HepG2 (cell line): ENCODE measurements around the gene LGI4. TPM values are rescaled to one million over a fixed set of nuclear protein-coding genes. Genes with fewer than 3 reads are reported as not detected.

Source experiments
- ATAC-seq: fragments of 200-7000 bp; cut with Tn5 transposase; 3 replicates; pipeline ENCODE4 v1.9.1; 2020; ENCODE audit warnings: mild to moderate bottlenecking, moderate library complexity
- BruUV-seq: library from RNA; stranded (reverse); fragments of 400-500 nt; replicated peaks from 2 replicates; lab custom pipeline; 2021; lab: Mats Ljungman, UMichigan
- CTCF ChIA-PET: fragments of 300-600 bp; formaldehyde crosslinking; extraction: SDS; loops from one replicate; lab custom pipeline; 2021; ENCODE audit warnings: low total read pairs, inconsistent platforms, low intra/inter-chr PET ratio; lab: Yijun Ruan, JAX
- POLR2A ChIA-PET: fragments of 350-600 bp; sonication (Branson Sonifier 250); formaldehyde crosslinking; loops from one replicate; lab custom pipeline; 2020; ENCODE audit warnings: antibody characterized with exemption, inconsistent platforms; lab: Yijun Ruan, JAX
- DNase-seq: peaks from one replicate; pipeline ENCODE4 v3.0.0-alpha.2; 2015; ENCODE audit warnings: low spot score
- FAIRE-seq: peaks from 3 replicates; lab custom pipeline; 2011; peaks lifted over from hg19 to GRCh38; lab: Jason Lieb, UNC
- H2AFZ ChIP-seq: one replicate; pipeline ENCODE4 v1.6.1; 2011; ENCODE audit warnings: low read length, inconsistent platforms
- H3K27ac ChIP-seq: fragments of 300-600 bp; 3 replicates; pipeline ENCODE4 v1.8.0; 2011; ENCODE audit warnings: mixed run types, mild to moderate bottlenecking, mixed read lengths, low read length, inconsistent platforms; ENCODE audit not compliant: insufficient read depth; ENCODE audit errors: extremely low read length
- H3K27me3 ChIP-seq, 2 experiments: fragments of 200-600 bp in 1 of 2; 2 replicates in 1 of 2; 3 replicates in 1 of 2; pipeline versions ENCODE4 v1.6.0 to v1.8.0; 2011; ENCODE audit warnings: low read length in 2 of 2, mild to moderate bottlenecking in 2 of 2, moderate library complexity in 2 of 2, inconsistent platforms in 1 of 2; ENCODE audit not compliant: insufficient read depth in 2 of 2, control insufficient read depth in 1 of 2
- H3K36me3 ChIP-seq, 2 experiments: fragments of 200-600 bp in 1 of 2; replicated peaks in 1 of 2; 2 replicates in 1 of 2; 3 replicates in 1 of 2; pipeline versions ENCODE4 v1.5.1 to v1.8.0; 2011; ENCODE audit warnings: low read length in 2 of 2, inconsistent platforms in 1 of 2; ENCODE audit not compliant: insufficient read depth in 2 of 2, control insufficient read depth in 1 of 2
- H3K4me1 ChIP-seq: 2 replicates; pipeline ENCODE4 v1.5.1; 2012; ENCODE audit warnings: low read length, inconsistent platforms; ENCODE audit not compliant: insufficient read depth
- H3K4me2 ChIP-seq: 2 replicates; pipeline ENCODE4 v1.6.0; 2011; ENCODE audit warnings: low read depth, low read length, inconsistent platforms
- H3K4me3 ChIP-seq, 3 experiments: fragments of 200-600 bp in 1 of 3; sonication (generic), shearing (Covaris generic) in 1 of 3; replicated peaks in 1 of 3; 2 replicates each; pipeline ENCODE4 v1.5.1; 2011 to 2016; ENCODE audit warnings: low read length in 3 of 3, inconsistent platforms in 2 of 3, low read depth in 2 of 3, mild to moderate bottlenecking in 2 of 3, control low read depth in 1 of 3, mixed read lengths in 1 of 3; ENCODE audit not compliant: insufficient read depth in 1 of 3
- H3K79me2 ChIP-seq: one replicate; pipeline ENCODE4 v1.6.1; 2011; ENCODE audit warnings: low read length, inconsistent platforms; ENCODE audit not compliant: insufficient read depth
- H3K9ac ChIP-seq: 2 replicates; pipeline ENCODE4 v1.6.0; 2011; ENCODE audit warnings: mild to moderate bottlenecking, low read depth, low read length, inconsistent platforms; ENCODE audit not compliant: insufficient read depth
- H3K9me3 ChIP-seq: 2 replicates; pipeline ENCODE4 v1.5.1; 2012; ENCODE audit warnings: mild to moderate bottlenecking, low read length
- H4K20me1 ChIP-seq: 2 replicates; pipeline ENCODE4 v1.6.0; 2011; ENCODE audit warnings: inconsistent platforms, mild to moderate bottlenecking, low read length, moderate library complexity; ENCODE audit not compliant: insufficient read depth
- HNRNPL ChIP-seq: fragments of 200-400 bp; formaldehyde crosslinking; IDR thresholded peaks from 2 replicates; pipeline ENCODE4 v1.6.1; 2017; ENCODE audit warnings: mild to moderate bottlenecking, low read depth, low read length
- PCBP1 ChIP-seq: fragments of 200-400 bp; formaldehyde crosslinking; IDR thresholded peaks from 2 replicates; pipeline ENCODE4 v1.6.1; 2017; ENCODE audit warnings: mild to moderate bottlenecking, low read depth, low read length, borderline replicate concordance
- PITX1 ChIP-seq: sonication (generic); formaldehyde crosslinking; IDR thresholded peaks from 2 replicates; pipeline ENCODE4 v1.5.1; 2020; ENCODE audit warnings: mild to moderate bottlenecking, missing genetic modification reagents
- ZBTB7B ChIP-seq: sonication (generic); formaldehyde crosslinking; IDR thresholded peaks from 2 replicates; pipeline ENCODE4 v1.4.0; 2020; ENCODE audit warnings: missing genetic modification reagents
- ZNF225 ChIP-seq: sonication (generic); formaldehyde crosslinking; IDR thresholded peaks from 2 replicates; pipeline ENCODE4 v1.4.0; 2020; ENCODE audit warnings: mild to moderate bottlenecking, missing genetic modification reagents
- ZNF275 ChIP-seq: sonication (generic); formaldehyde crosslinking; IDR thresholded peaks from 2 replicates; pipeline ENCODE4 v1.8.0; 2022; ENCODE audit warnings: missing genetic modification reagents, mild to moderate bottlenecking, inconsistent platforms, borderline replicate concordance
- ZNF276 ChIP-seq: sonication (generic); formaldehyde crosslinking; IDR thresholded peaks from 2 replicates; pipeline ENCODE4 v1.4.0; 2020; ENCODE audit warnings: mild to moderate bottlenecking, low read depth, missing genetic modification reagents
- WGBS: methylation state at CpG from one replicate; pipeline ENCODE4 v1.1.6; 2017; ENCODE audit warnings: low lambda C conversion rate; 5-methylcytosine and 5-hydroxymethylcytosine counted together
- in situ Hi-C: cut with HindIII; loops from 2 replicates; pipeline ENCODE4 v1.10.0; 2017; ENCODE audit warnings: low pct_unique_long_range_greater_than_20kb; ENCODE audit not compliant: extremely low pct_ligation_motif_present
- intact Hi-C: fragments of 100-400 bp; cut with micrococcal nuclease; formaldehyde crosslinking; loops from one replicate; pipeline ENCODE4 v1.10.0; 2022; ENCODE audit not compliant: unreplicated experiment
- polyA plus RNA-seq, 8 experiments: library from polyadenylated mRNA; depleted of rRNA in 3 of 8; stranded (reverse) in 7 of 8; unstranded in 1 of 8; fragments of >200 nt; fragmentation: Illumina TruSeq in 4 of 8; extraction: Trizol in 4 of 8; gene quantifications; 2 replicates each; pipeline versions ENCODE4 v1.2.1 to v1.2.3, GENCODE V29; 2011 to 2016; ENCODE audit warnings: low read depth in 4 of 8, missing spikeins in 1 of 8, mixed read lengths in 1 of 8; ENCODE audit not compliant: insufficient read depth in 1 of 8
- total RNA-seq, 5 experiments: library from RNA; depleted of rRNA; stranded (reverse); fragments of >200 nt; fragmentation: Illumina TruSeq; extraction: Trizol; gene quantifications; 2 replicates each; pipeline ENCODE4 v1.2.3, GENCODE V29; 2016; ENCODE audit warnings: low read depth in 1 of 5
- TF ChIP-seq, protein P1 (sequence below): sonication (generic); formaldehyde crosslinking; IDR thresholded peaks from 2 replicates; pipeline ENCODE4 v1.5.1; 2020; ENCODE audit warnings: mild to moderate bottlenecking, missing genetic modification reagents, moderate library complexity

The LGI4 gene
- total and polyA plus RNA-seq, 2 of the 13 experiments (the other 11 are each of a cell fraction or from before 2014, with no cell fraction given): 2.8 TPM; not detected in 1

DNA sequence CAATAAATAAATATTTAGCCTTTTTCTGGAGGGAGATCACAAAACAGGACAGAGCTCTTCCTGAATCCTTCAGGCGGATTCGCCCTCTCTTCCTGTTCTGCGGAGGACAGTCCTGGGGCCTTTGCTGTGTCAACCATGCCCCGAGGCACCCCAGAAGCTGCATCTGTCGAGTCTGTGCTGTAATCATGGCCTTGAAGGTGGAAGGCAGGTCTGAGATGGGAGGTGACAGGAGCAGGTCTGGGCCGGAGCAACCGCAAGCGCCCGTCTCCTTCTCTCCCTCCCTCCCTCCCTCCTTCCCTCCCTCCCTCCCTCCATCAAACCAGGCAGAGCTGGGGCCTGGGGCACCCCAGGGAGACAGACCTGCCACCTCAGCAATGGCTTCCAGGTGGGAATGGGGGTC, 23.9 kb downstream of the LGI4 start:
- no peak overlapping the region for H3K27ac ChIP-seq
- no peak overlapping the region; a peak in 2 of 6 replicates for H3K4me3 ChIP-seq
- in situ Hi-C loops: no loop called here
- H3K27me3 ChIP-seq: 0 out of 5 replicates have a peak, but pooled peaks cover 0 to 4% of the 10 kb centered on the region in 2 experiments
- H3K9ac ChIP-seq: no peak overlapping the region
- intact Hi-C loops: no loop called here
- peaks cover 83% of the 10 kb centered on the region for H3K4me1 ChIP-seq
- H3K4me2 ChIP-seq: peak overlapping the region; percentile 44
- H4K20me1 ChIP-seq: no peaks in the 10 kb centered on the region
- TF ChIP-seq ZNF275 (CRISPR knock-in tag) (no peak), PCBP1 (peak; percentile 85; the same call in 1 of the 2 replicates)
- no peak for ATAC-seq
- H3K79me2 ChIP-seq: no peaks in the 10 kb centered on the region
- H2AFZ ChIP-seq: peak overlapping the region; percentile 17
- no peak for FAIRE-seq
- no TSS peak for BruUV-seq
- ChIA-PET POLR2A (no interaction called here), CTCF (no interaction called here)
- WGBS: 36% methylated on average over 5 of the region's 9 CpGs
- H3K9me3 ChIP-seq: no peaks in the 10 kb centered on the region
- DNase-seq: no peak
- no peaks in the 10 kb centered on the region for H3K36me3 ChIP-seq

GRCh38 chr19:35109395-35110112, 25.3 kb downstream of the LGI4 start:
- no peak for ATAC-seq
- H2AFZ ChIP-seq: no peak overlapping the region

More at GRCh38 chr19:35109395-35110112, 25.3 kb downstream of the LGI4 start:
- no peaks in the 10 kb centered on the region for H3K36me3 ChIP-seq
- WGBS: 82% methylated on average over 22 of the region's 22 CpGs
- no peaks in the 10 kb centered on the region for H3K79me2 ChIP-seq
- ChIA-PET POLR2A (no interaction called here), CTCF (no interaction called here)
- H3K9me3 ChIP-seq: no peaks in the 10 kb centered on the region
- no peaks in the 10 kb centered on the region for H4K20me1 ChIP-seq
- H3K4me1 ChIP-seq: peaks cover 69% of the 10 kb centered on the region
- H3K27me3 ChIP-seq: no peaks in the 10 kb centered on the region
- BruUV-seq: no TSS peak
- no peak overlapping the region for H3K27ac ChIP-seq
- no peak overlapping the region for H3K4me3 ChIP-seq
- TF ChIP-seq ZBTB7B (CRISPR knock-in tag) (no peak), ZNF276 (CRISPR knock-in tag) (no peak), HNRNPL (0 out of 2 replicates have a peak, but pooled peaks have one; percentile 31), ZNF225 (CRISPR knock-in tag) (no peak), PITX1 (CRISPR knock-in tag) (no peak)
- TF ChIP-seq, protein P1, sequence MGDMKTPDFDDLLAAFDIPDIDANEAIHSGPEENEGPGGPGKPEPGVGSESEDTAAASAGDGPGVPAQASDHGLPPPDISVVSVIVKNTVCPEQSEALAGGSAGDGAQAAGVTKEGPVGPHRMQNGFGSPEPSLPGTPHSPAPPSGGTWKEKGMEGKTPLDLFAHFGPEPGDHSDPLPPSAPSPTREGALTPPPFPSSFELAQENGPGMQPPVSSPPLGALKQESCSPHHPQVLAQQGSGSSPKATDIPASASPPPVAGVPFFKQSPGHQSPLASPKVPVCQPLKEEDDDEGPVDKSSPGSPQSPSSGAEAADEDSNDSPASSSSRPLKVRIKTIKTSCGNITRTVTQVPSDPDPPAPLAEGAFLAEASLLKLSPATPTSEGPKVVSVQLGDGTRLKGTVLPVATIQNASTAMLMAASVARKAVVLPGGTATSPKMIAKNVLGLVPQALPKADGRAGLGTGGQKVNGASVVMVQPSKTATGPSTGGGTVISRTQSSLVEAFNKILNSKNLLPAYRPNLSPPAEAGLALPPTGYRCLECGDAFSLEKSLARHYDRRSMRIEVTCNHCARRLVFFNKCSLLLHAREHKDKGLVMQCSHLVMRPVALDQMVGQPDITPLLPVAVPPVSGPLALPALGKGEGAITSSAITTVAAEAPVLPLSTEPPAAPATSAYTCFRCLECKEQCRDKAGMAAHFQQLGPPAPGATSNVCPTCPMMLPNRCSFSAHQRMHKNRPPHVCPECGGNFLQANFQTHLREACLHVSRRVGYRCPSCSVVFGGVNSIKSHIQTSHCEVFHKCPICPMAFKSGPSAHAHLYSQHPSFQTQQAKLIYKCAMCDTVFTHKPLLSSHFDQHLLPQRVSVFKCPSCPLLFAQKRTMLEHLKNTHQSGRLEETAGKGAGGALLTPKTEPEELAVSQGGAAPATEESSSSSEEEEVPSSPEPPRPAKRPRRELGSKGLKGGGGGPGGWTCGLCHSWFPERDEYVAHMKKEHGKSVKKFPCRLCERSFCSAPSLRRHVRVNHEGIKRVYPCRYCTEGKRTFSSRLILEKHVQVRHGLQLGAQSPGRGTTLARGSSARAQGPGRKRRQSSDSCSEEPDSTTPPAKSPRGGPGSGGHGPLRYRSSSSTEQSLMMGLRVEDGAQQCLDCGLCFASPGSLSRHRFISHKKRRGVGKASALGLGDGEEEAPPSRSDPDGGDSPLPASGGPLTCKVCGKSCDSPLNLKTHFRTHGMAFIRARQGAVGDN (CRISPR knock-in tag): no peak
- H3K4me2 ChIP-seq: no peak overlapping the region; the same call in 1 of the 2 replicates
- no peak for FAIRE-seq
- no peak for DNase-seq
- in situ Hi-C loops: no loop called here
- intact Hi-C loops: no loop called here
- no peak overlapping the region for H3K9ac ChIP-seq
